KMS-11 (cell line): Measurements from ENCODE around the gene ARHGAP45.

ENCODE experiments used
- H2AFZ ChIP-seq: fragments of 200-600 bp; sonication (generic); 2 replicates; pipeline ENCODE4 v1.6.1; 2016; ENCODE audit warnings: antibody characterized with exemption, mixed run types, low read depth
- H3K27ac ChIP-seq: fragments of 200-600 bp; sonication (generic); 2 replicates; pipeline ENCODE4 v1.6.1; 2016; ENCODE audit warnings: mild to moderate bottlenecking, mixed run types
- H3K27me3 ChIP-seq: fragments of 200-600 bp; sonication (generic); 2 replicates; pipeline ENCODE4 v1.6.1; 2017; ENCODE audit warnings: mild to moderate bottlenecking, low read depth, mixed run types, moderate library complexity; ENCODE audit not compliant: insufficient read depth
- H3K36me3 ChIP-seq: fragments of 200-600 bp; sonication (generic); 2 replicates; pipeline ENCODE4 v1.6.1; 2017; ENCODE audit warnings: mild to moderate bottlenecking, mixed run types; ENCODE audit not compliant: insufficient read depth
- H3K4me1 ChIP-seq: fragments of 200-600 bp; sonication (generic); 2 replicates; pipeline ENCODE4 v1.6.1; 2016; ENCODE audit warnings: mild to moderate bottlenecking, low read depth, mixed run types; ENCODE audit not compliant: poor library complexity, severe bottlenecking
- H3K4me2 ChIP-seq: fragments of 200-600 bp; sonication (generic); 2 replicates; pipeline ENCODE4 v1.7.0; 2016; ENCODE audit warnings: mild to moderate bottlenecking, mixed run types
- H3K4me3 ChIP-seq: fragments of 200-600 bp; sonication (generic); IDR thresholded peaks from 2 replicates; pipeline ENCODE4 v1.6.1; 2017; ENCODE audit warnings: low read depth, low read length, mixed read lengths; ENCODE audit not compliant: insufficient read depth
- H3K79me2 ChIP-seq: fragments of 200-600 bp; sonication (generic); 2 replicates; pipeline ENCODE4 v1.6.1; 2016; ENCODE audit warnings: low read depth, mixed run types; ENCODE audit not compliant: insufficient read depth
- H3K9ac ChIP-seq: fragments of 200-600 bp; sonication (generic); 2 replicates; pipeline ENCODE4 v1.6.1; 2016; ENCODE audit warnings: mild to moderate bottlenecking, mixed run types
- H4K20me1 ChIP-seq: fragments of 200-600 bp; sonication (generic); 2 replicates; pipeline ENCODE4 v1.6.1; 2016; ENCODE audit warnings: mild to moderate bottlenecking, mixed run types; ENCODE audit not compliant: insufficient read depth
- CTCF ChIP-seq: fragments of 200-600 bp; sonication (generic); conservative IDR thresholded peaks from 2 replicates; pipeline ENCODE4 v1.6.1; 2017; ENCODE audit warnings: low read depth, mild to moderate bottlenecking, antibody characterized with exemption, low read length, moderate library complexity, mixed read lengths

The ARHGAP45 gene

GRCh38 chr19:1085676-1086442 is 18.9 kb downstream of the ARHGAP45 start:
- H3K27ac ChIP-seq = no peak overlapping the region
- H3K9ac ChIP-seq = no peak overlapping the region
- H3K4me1 ChIP-seq = no peaks in the 10 kb centered on the region
- H3K4me3 ChIP-seq = no peak overlapping the region
- TF ChIP-seq CTCF = no peak
- H2AFZ ChIP-seq = no peak overlapping the region
- H3K4me2 ChIP-seq = no peak overlapping the region
- no peaks in the 10 kb centered on the region for H3K79me2 ChIP-seq
- H4K20me1 ChIP-seq = no peaks in the 10 kb centered on the region
- H3K27me3 ChIP-seq = no peaks in the 10 kb centered on the region
- H3K36me3 ChIP-seq = no peaks in the 10 kb centered on the region

GRCh38 chr19:1086613-1087012 is 19.6 kb downstream of the ARHGAP45 start:
- no peak overlapping the region for H3K27ac ChIP-seq
- no peaks in the 10 kb centered on the region for H3K4me1 ChIP-seq
- no peaks in the 10 kb centered on the region for H4K20me1 ChIP-seq
- no peaks in the 10 kb centered on the region for H3K27me3 ChIP-seq
- no peak overlapping the region for H3K9ac ChIP-seq
- H3K4me2 ChIP-seq = no peak overlapping the region
- no peak for TF ChIP-seq CTCF
- no peak overlapping the region for H2AFZ ChIP-seq
- H3K4me3 ChIP-seq = no peak overlapping the region
- H3K36me3 ChIP-seq = no peaks in the 10 kb centered on the region
- no peaks in the 10 kb centered on the region for H3K79me2 ChIP-seq

- Histone ChIP-seq H3K4me2 (no peak overlapping the region), H3K4me3 (no peak overlapping the region), H3K9ac (no peak overlapping the region), H2AFZ (no peak overlapping the region), H3K79me2 (peaks cover 2% of the 10 kb centered on the region; the same call in 1 of the 2 replicates), H4K20me1 (no peaks in the 10 kb centered on the region), H3K27ac (no peak overlapping the region), H3K4me1 (no peaks in the 10 kb centered on the region), H3K27me3 (no peaks in the 10 kb centered on the region), H3K36me3 (no peaks in the 10 kb centered on the region)
- no peak for TF ChIP-seq CTCF
These were observed 20.9 kb downstream of the ARHGAP45 start for GRCh38 chr19:1087813-1088415.

- no peaks in the 10 kb centered on the region for H4K20me1 ChIP-seq
- no peak overlapping the region for H3K4me2 ChIP-seq
- H2AFZ ChIP-seq = no peak overlapping the region
- no peak overlapping the region for H3K4me3 ChIP-seq
- TF ChIP-seq CTCF = no peak
- no peaks in the 10 kb centered on the region for H3K36me3 ChIP-seq
- H3K9ac ChIP-seq = no peak overlapping the region
- H3K4me1 ChIP-seq = peaks cover under 1% of the 10 kb centered on the region
- H3K27me3 ChIP-seq = no peaks in the 10 kb centered on the region
- H3K79me2 ChIP-seq = peaks cover 8% of the 10 kb centered on the region
- H3K27ac ChIP-seq = no peak overlapping the region
These were observed 21.5 kb downstream of the ARHGAP45 start for GRCh38 chr19:1088416-1089010.
